ENCODE measurements around the gene PLIN3. TPM values are rescaled to one million over a fixed set of nuclear protein-coding genes. Genes with fewer than 3 reads are reported as not detected.
"Not testable (repeated sequence)": the region's sequence is repeated elsewhere in the genome, so short reads cannot be mapped to it uniquely, and the experiment has no call there.

Gene PLIN3
- polyA plus RNA-seq, 3 donors, result 45.8 to 54.2 (median 52.4) TPM

DNA sequence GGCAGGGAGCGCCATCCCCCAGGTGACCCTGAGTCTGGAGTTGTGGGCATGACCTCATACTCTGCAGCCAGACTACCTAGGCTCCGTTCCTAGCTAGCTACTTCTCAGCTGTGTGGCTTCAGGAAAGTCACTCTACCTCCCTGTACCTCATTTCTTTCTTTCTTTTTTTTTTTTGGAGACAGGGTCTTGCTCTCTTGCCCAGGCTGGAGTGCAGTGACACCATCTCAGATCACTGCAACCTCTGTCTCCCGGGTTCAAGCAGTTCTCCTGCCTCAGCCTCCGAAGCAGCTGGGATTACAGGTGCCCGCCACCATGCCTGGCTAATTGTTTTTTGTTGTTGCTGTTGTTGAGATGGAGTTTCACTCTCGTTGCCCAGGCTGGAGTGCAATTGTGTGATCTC is 15.0 kb downstream of the PLIN3 start:
- DNase-seq, result no peak

DNA sequence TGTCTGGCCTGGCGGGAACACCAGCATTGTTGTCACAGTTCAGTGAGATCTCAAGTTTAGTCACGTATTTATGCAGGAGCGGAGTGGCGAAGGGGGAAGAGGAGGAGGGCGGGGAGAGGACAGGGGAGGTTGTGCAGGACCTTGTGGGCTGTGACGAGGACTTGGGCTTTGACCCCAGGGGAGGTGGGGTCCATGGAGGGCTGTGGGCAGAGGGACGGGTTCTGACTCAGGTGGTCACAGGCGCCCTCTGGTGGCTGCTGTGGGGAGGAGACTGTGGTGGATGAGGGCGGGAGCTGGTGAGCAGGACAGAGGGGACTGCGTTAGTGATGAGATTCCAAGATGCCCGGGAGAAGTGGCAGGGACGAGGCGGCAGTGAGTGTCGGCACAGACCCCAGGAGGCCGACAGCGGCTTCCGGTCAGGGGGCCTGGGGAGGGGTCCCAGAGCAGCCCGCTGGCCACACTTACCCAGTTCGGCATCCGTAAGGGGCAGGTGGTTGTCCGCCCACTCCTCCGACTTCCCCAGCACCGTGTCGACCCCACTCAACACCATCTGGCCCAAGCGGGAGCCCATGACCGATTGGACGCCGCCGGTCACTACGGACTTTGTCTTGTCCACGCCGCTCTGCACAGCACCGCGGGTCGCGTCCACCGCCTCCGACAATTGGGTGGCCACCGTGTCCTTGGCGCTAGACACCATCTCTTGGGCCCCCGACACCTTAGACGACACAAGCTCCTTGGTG is 15.7 kb downstream of the PLIN3 start:
- peak; percentile 83 for DNase-seq

DNA sequence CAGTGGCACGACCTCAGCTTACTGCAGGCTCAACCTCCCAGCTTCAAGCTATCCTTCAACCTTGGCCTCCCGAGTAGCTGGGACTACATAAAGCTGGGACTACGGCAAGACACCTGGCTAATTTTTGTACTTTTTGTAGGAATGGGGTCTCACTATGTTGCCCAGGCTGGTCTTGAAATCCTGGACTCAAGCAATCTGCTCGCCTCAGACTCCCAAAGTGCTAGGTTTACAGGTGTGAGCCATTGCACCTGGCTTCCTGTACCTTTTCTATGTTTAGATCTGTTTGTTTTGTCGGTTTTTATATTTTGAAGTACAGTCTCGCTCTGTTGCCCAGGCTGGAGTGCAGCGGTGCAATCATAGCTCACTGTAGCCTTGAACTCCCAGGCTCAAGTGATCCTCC is 18.4 kb downstream of the PLIN3 start:
- DNase-seq, result no peak

GRCh38 chr19:4847190-4847973 is 20.1 kb downstream of the PLIN3 start:
- no peak for DNase-seq

GRCh38 chr19:4845975-4846374 is 21.5 kb downstream of the PLIN3 start:
- not testable (repeated sequence) for DNase-seq

GRCh38 chr19:4844348-4845179 is 22.9 kb downstream of the PLIN3 start:
- DNase-seq, result peak; percentile 55

DNA sequence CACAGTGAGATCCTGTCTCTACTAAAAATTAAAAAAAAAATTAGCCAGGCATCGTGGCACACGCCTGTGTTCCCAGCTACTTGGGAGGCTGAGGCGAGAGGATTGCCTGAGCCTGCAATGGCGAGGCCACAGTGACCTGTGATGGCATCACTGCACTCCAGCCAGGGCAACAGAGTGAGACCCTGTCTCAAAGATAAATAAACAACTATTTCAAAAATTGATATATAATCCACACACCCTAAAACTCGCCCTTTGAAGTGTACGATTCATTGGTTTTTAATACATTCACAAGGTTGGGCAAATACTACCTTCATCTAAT is 23.9 kb downstream of the PLIN3 start:
- no peak for DNase-seq

GRCh38 chr19:4839192-4839591 is 28.3 kb downstream of the PLIN3 start:
- DNase-seq, result no peak

- DNase-seq, result no peak
Measured at GRCh38 chr19:4832776-4833175, 34.7 kb downstream of the PLIN3 start.

- DNase-seq, result not testable (repeated sequence)
Measured at GRCh38 chr19:4831979-4832340, 35.5 kb downstream of the PLIN3 start.

DNA sequence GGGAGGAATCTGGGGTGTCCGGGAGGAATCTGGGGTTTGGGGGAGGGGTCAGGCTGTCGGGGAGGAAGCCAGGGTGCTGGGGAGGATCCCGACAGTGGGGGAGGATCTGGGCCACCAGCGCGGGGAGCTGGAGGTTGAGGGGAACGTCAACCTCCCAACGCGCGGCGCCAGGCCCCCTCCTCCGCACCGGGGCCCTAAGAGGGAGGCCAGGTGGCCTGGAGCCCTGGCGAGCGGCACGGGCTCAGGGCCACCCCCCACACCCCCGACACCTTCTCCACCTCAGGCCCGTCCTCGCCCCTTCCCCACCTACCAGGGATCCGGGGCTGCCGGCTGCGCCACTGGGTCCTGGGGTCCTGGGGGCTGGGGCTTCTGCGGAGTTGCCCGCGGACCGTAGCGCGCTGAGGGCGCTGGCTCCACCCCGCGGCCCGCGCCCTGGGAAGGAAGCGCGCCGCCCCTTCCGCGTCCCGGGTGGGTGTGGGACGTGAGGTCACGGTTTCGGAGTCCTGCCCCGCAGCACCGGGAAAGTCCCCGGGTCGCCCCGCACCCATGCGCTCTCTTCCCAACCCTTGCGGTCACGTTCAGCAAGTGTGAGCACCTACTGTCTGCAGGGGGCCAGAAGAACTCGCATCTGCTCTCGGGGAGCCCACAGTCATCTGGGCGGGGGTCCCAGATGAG is 36.0 kb downstream of the PLIN3 start, which contains the start of gene TICAM1:
TSS of gene TICAM1 (minus strand) at position 409 of the 675 bp plus-strand sequence. CDS start 13,335 bp downstream, outside the sequence.
- peak; percentile 38 for DNase-seq

- no peak for DNase-seq
Measured at GRCh38 chr19:4830768-4831265, 36.6 kb downstream of the PLIN3 start.

GRCh38 chr19:4830332-4830731 is 37.1 kb downstream of the PLIN3 start:
- DNase-seq, result no peak

DNA sequence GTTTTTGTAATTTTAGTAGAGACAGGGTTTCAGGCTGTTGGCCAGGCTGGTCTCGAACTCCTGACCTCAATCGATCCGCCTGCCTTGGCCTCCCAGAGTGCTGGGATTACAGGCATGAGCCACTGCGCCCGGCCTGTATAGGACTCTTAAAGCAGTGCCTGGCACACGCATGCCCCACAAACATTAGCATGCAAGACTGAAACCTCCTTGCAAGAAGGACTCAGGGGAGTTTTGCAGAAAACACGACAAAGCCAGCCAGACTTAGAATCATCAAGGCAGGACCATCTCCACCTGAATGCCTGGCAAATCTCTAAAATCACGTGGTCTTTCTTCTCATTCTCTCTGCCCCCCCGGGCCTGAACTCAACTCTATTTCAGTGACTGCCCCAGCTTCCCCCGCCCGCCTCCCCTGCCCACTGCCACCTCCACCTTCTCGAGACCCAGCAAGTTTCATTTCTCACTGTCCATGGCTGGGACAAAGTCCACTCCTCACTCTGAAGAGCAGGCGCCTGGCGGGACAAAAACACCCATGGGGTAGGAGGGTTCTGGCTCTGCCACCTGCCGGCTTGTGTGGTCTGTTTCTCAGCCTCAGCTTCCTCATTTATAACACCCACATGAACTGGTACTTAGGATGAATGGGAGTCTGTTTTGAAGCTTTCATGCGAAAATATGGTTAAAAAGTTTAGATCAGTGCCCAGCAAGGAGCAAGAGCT is 38.3 kb downstream of the PLIN3 start:
- no peak for DNase-seq

- DNase-seq, result no peak
Measured at GRCh38 chr19:4823577-4823976, 43.9 kb downstream of the PLIN3 start.

DNA sequence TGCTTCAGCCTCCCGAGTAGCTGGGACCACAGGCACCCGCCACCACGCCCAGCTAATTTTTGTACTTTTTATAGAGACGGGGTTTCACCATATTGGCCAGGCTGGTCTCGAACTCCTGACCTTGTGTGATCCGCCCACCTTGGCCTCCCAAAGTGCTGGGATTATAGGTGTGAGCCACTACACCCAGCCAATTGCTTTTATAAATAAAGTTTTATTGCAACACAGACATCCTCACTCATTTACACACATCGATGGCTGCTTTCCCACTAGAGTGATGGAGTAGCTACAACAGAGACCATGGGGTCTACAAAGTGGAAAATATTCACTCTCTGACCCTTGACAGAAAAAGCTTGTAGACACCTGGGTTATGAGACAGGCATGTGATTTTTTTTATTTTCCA is 45.1 kb downstream of the PLIN3 start:
- DNase-seq, result not testable (repeated sequence)

GRCh38 chr19:4821265-4821664 is 46.2 kb downstream of the PLIN3 start:
- no peak for DNase-seq

DNA sequence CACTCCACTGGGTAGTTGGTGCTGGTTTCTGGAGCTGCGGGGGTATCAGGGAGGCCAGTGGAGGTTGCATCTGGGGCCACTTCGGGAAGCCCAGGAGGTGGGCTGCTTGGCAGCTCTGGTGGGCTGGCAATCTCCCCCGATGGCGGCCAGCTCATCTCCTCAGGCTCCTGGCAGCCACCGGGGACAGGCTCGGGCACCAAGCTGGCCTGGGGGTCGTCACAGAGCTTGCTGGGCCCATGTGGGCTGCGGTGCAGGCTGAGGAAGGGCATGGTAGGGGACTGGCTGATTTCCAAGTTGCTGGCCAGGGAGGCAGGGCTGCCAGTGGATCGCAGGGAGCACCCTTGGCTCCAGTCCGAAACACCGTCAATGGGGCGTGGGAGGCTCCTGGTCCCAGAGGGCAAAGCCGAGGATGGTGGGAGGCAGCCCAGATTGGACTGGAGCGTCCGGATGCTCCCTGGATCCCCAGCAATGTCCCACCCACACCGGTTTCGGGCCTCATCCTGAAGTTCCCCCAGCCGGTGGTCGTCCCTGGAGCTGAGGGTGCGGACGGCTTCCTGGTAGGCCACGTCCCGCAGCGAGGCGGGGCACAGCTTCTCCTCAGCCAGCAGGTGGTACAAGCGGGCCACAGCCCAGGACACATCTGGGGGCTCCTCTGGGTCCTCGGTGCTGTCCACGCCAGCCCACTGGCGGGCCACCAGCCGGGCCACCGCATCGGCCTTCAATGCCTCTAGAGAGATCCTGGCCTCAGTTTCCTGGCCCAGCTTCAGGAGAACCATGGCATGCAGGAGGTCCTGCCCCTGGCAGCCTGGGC is 49.8 kb downstream of the PLIN3 start:
- DNase-seq, result no peak

DNA sequence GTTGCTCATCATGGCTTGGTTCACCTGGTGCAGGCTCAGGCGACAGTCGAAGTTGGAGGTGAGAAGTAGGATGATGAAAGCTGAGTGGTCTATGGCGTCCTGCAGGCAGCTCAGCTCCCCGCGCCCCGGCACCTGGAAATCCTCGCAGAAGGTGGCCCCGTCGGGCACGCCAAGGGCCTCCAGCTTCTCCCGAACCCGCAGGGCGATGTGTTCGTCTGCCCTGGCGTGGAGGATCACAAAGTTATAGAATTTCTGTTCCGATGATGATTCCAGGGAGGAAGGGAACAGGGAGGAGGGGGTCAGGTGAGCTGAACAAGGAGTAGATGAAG is 50.6 kb downstream of the PLIN3 start:
- no peak for DNase-seq

- no peak for DNase-seq
Measured at GRCh38 chr19:4816202-4816949, 51.1 kb downstream of the PLIN3 start.
